Fibroblast of villous mesenchyme (primary cell): ENCODE measurements around the gene ADGRA1. TPM values are rescaled to one million over a fixed set of nuclear protein-coding genes. Genes with fewer than 3 reads are reported as not detected.
"Not testable (repeated sequence)": the region's sequence is repeated elsewhere in the genome, so short reads cannot be mapped to it uniquely, and the experiment has no call there.

ENCODE experiments used
- DNase-seq: peaks from one replicate; pipeline ENCODE4 v3.0.0-alpha.2; 2010; ENCODE audit warnings: low read depth
- H3K4me3 ChIP-seq: 2 replicates; pipeline ENCODE4 v1.5.1; 2011; ENCODE audit warnings: low read depth, mild to moderate bottlenecking, low read length
- total RNA-seq: library from RNA; depleted of rRNA; stranded (reverse); fragments of >200 nt; gene quantifications from 2 replicates; pipeline ENCODE4 v1.2.3, GENCODE V29; 2012
- TF ChIP-seq, protein P1 (sequence below): IDR thresholded peaks from 2 replicates; pipeline ENCODE4 v1.5.1; 2012; ENCODE audit warnings: low read depth, mild to moderate bottlenecking, low read length; ENCODE audit not compliant: insufficient read depth

Gene ADGRA1
- total RNA-seq, 1 donor = not detected

DNA sequence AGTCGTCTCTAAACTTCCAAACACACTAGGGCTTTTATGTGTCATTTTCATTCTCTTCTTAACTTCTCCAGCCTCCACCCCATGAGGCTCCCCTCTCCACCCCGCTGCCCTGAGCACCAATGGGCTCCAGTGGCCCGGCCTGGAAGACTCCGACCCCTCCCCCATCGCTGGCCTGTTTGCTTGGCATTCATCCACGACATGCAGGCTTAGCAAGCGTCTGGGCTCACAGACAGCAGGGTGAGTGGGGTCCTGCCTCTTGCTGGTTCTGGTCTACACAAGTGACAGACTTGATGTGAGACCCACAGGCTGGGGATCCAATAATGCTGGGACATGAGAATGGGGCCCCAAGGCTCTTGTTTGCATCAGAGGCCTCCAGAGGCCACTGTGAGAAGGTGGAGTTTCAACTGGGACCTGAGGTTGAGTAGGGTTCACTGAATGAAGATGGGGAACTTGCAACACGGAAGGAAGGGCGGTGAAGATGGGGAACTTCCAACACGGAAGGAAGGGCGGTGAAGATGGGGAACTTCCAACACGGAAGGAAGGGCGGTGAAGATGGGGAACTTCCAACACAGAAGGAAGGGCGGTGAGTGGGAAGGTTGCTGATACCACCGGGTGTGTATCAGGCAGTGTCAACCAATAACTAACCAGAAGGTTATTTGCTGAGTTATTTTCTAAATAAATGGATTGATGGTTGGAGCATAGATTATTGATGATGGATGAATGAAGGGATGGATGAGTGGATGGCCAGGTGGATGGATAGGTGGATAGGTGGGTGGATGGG is 86.3 kb downstream of the ADGRA1 start:
- no peak overlapping the region for H3K4me3 ChIP-seq
- TF ChIP-seq, protein P1, sequence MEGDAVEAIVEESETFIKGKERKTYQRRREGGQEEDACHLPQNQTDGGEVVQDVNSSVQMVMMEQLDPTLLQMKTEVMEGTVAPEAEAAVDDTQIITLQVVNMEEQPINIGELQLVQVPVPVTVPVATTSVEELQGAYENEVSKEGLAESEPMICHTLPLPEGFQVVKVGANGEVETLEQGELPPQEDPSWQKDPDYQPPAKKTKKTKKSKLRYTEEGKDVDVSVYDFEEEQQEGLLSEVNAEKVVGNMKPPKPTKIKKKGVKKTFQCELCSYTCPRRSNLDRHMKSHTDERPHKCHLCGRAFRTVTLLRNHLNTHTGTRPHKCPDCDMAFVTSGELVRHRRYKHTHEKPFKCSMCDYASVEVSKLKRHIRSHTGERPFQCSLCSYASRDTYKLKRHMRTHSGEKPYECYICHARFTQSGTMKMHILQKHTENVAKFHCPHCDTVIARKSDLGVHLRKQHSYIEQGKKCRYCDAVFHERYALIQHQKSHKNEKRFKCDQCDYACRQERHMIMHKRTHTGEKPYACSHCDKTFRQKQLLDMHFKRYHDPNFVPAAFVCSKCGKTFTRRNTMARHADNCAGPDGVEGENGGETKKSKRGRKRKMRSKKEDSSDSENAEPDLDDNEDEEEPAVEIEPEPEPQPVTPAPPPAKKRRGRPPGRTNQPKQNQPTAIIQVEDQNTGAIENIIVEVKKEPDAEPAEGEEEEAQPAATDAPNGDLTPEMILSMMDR = no peak
- no peak for DNase-seq

DNA sequence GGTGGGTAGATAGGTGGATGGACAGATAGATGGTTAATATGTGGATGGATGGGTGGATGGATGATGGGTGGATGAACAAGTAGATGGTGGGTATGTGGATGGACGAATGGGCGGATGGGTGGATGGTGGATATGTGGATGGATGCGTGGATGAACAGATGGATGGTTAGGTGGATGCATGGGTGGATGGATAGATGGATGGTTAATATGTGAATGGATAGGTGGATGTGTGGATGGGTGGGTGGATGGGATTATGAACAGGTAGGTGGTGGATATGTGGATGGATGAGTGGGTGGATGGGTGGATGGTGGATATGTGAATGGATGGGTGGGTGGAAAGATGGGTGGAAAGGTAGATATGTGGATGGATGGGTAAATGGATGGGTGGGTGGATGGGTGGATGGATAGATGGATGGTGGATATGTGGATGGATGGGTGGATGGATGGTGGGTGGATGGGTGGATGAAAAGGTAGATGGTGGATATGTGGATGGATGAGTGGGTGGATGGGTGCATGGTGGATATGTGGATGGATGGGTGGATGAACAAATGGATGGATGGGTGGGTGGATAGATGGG is 87.1 kb downstream of the ADGRA1 start:
- TF ChIP-seq, protein P1 = no peak
- H3K4me3 ChIP-seq = no peak overlapping the region
- DNase-seq = no peak

DNA sequence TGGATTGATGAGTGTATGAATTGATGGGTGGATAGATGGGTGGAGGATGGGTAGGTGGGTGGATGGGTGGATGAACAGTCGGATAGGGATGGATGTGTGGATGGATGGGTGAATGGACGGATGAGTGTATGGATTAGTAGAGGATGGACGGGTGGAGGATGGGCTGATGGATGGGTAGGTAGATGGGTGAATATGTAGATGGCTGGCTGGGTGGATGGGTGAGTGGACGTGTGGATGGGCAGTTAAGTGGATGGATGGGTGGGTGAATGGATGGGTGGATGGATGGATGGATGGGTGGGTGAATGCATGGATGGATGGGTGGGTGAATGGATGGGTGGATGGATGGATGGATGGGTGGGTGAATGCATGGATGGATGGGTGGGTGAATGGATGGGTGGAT is 87.9 kb downstream of the ADGRA1 start:
- not testable (repeated sequence) for H3K4me3 ChIP-seq, DNase-seq

DNA sequence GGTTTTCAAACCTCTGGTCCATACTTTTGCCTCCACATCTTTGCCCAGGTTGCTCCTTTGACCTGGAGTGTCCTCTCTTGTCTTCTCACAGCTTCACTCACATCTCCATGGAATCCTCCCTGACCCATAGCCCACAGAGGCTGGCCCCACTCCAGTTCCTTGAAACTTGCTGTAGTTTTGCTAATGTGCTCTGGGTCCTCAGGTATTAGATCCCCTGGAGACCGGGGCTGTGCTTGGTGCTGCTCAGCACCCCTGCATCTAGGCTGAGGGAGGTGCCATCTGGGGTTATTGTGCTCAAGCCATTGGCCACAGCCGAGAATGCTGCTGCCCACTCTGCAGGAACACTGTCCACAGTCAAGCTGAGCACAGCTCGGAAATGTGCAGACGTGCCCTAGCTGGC is 88.8 kb downstream of the ADGRA1 start:
- TF ChIP-seq, protein P1 = no peak
- no peak overlapping the region for H3K4me3 ChIP-seq
- DNase-seq = no peak

DNA sequence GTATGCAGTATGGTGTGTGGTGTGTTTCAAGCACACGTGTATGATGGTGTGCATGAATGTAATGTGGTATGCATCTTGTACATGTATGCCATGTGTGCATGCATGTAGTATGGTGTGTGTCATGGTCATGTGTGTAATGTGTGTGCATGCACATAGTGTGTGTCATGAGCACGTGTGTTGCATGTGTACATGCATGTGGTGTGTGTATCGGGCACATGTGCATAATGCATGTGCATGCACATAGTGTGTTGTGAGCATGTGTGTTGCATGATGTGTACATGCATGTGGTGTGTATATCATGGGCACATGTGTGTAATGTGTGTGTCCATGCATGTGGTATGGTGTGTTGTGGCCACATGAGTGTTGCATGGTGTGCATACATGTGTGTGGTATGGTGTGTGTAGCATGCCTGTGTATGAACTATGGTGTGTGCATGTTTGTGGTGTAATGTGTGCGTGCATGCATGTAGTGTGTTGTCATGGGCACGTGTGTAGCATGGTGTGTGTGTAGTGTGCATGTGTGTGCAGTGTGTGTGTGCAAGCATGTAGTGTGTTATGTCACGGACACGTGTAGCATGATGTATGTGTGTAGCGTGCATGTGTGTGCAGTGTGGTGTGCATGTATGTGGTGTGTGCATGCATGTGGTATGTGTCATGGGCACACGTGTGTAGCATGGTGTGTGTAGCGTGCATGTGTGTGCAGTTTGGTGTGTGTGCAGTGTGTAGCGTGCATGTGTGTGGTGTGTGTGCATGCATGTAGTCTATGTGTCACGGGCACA is 89.8 kb downstream of the ADGRA1 start:
- DNase-seq = no peak
- H3K4me3 ChIP-seq = no peak overlapping the region

DNA sequence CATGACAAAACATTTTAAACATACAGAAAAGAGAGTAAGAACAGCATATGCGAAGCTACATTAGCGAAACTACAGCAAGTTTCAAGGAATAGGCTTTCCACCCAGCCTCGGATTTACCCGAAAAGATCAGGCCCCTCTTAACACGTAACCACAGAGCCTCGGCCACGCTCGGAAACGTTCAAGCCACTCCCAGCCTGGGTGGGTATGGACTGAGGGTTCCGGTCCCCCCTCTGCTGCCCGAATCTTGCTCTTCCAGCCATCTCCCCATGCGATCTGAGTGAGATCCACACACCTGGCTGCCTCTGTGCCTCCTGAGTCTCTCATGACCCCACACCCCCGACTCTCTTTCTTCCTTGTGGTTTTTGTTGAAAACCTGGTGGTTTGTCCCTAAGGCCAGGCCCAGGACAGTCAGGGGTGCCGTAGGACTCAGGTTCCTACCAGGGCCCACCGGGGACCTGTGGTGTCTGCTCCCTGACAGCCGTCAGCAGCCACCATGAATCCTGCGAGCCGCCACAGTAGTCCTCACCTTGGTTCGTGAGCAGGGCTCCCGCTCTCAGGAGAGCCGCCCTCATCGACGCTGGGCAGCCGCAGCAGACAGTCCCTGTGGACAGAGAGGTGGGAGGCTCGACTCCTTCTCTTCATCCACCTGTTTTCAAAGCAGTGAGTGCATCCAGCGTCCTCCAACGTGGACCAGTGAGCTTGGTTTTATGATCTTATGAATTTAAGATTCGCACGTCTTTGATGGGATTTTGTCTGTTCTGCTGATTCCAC is 90.8 kb downstream of the ADGRA1 start:
- TF ChIP-seq, protein P1 = no peak
- no peak overlapping the region for H3K4me3 ChIP-seq
- no peak for DNase-seq

More for the DNA sequence above, 89.8 kb downstream of the ADGRA1 start:
- TF ChIP-seq, protein P1 = no peak
